Endodermal cell (in vitro differentiated cells): ENCODE results near the gene PIM1. TPM values are rescaled to one million over a fixed set of nuclear protein-coding genes. Genes with fewer than 3 reads are reported as not detected.

ENCODE experiments used
- DNase-seq: peaks from one replicate; pipeline ENCODE4 v3.0.0-alpha.2; 2017
- H3K27ac ChIP-seq: 2 replicates; pipeline ENCODE4 v1.5.1; 2013; ENCODE audit warnings: mild to moderate bottlenecking, low read depth, low read length, moderate library complexity
- H3K27me3 ChIP-seq: 2 replicates; pipeline ENCODE4 v1.6.1; 2013; ENCODE audit warnings: mild to moderate bottlenecking, low read length, moderate library complexity; ENCODE audit not compliant: insufficient read depth, control insufficient read depth, poor library complexity, severe bottlenecking
- H3K36me3 ChIP-seq: 2 replicates; pipeline ENCODE4 v1.7.0; 2013; ENCODE audit warnings: mild to moderate bottlenecking, low read length, moderate library complexity; ENCODE audit not compliant: control insufficient read depth, insufficient read depth
- H3K4me1 ChIP-seq: one replicate; pipeline ENCODE4 v1.7.0; 2013; ENCODE audit warnings: low read length; ENCODE audit not compliant: control insufficient read depth, insufficient read depth
- H3K4me3 ChIP-seq: 2 replicates; pipeline ENCODE4 v1.5.1; 2013; ENCODE audit warnings: mild to moderate bottlenecking, low read length, moderate library complexity
- H3K9ac ChIP-seq: 2 replicates; pipeline ENCODE4 v1.6.1; 2013; ENCODE audit warnings: mild to moderate bottlenecking, low read length, moderate library complexity; ENCODE audit not compliant: poor library complexity, severe bottlenecking; ENCODE audit errors: extremely low read depth
- H3K9me3 ChIP-seq: 2 replicates; pipeline ENCODE4 v1.6.1; 2013; ENCODE audit warnings: mild to moderate bottlenecking, low read length, moderate library complexity; ENCODE audit not compliant: control insufficient read depth
- H3K27ac Mint-ChIP-seq: 2 replicates; pipeline ENCODE4 v1.8.0; 2020; ENCODE audit warnings: mixed read lengths
- H3K27me3 Mint-ChIP-seq: 2 replicates; pipeline ENCODE4 v1.8.0; 2021; ENCODE audit warnings: mild to moderate bottlenecking, mixed read lengths; ENCODE audit not compliant: insufficient read depth
- H3K36me3 Mint-ChIP-seq: 2 replicates; pipeline ENCODE4 v1.8.0; 2020; ENCODE audit warnings: low read depth, mixed read lengths
- H3K4me1 Mint-ChIP-seq: 2 replicates; pipeline ENCODE4 v1.8.0; 2020; ENCODE audit warnings: mixed read lengths
- H3K4me3 Mint-ChIP-seq: 2 replicates; pipeline ENCODE4 v1.8.0; 2020; ENCODE audit warnings: mild to moderate bottlenecking, moderate library complexity, mixed read lengths
- H3K9me3 Mint-ChIP-seq: 2 replicates; pipeline ENCODE4 v1.8.0; 2020; ENCODE audit warnings: mild to moderate bottlenecking, mixed read lengths
- CTCF ChIP-seq: fragments of 200-600 bp; sonication (generic); conservative IDR thresholded peaks from 2 replicates; pipeline ENCODE4 v1.5.0; 2021; ENCODE audit warnings: antibody characterized with exemption, mild to moderate bottlenecking
- WGBS, 2 experiments: methylation state at CpG; one replicate each; pipeline versions ENCODE4 v1.1.5 to v1.1.7; 2013; ENCODE audit warnings: missing lambda C conversion rate in 2 of 2, mixed read lengths in 1 of 2; ENCODE audit not compliant: insufficient coverage in 1 of 2, insufficient read length in 1 of 2; 5-methylcytosine and 5-hydroxymethylcytosine counted together
- total RNA-seq, 2 donors: library from RNA; stranded (reverse); fragmentation: NEBNext Ultra II Directional in 1 of 2; extraction: Animal tissue kit (Norgen Biotek cat#: 25700) in 1 of 2; gene quantifications; 2 replicates in 1 of 2; 3 replicates in 1 of 2; pipeline ENCODE4 v1.2.1, GENCODE V29; 2021

PIM1 gene
- total RNA-seq, 2 donors from 2014 or later = 43.9 to 65.3 TPM

DNA sequence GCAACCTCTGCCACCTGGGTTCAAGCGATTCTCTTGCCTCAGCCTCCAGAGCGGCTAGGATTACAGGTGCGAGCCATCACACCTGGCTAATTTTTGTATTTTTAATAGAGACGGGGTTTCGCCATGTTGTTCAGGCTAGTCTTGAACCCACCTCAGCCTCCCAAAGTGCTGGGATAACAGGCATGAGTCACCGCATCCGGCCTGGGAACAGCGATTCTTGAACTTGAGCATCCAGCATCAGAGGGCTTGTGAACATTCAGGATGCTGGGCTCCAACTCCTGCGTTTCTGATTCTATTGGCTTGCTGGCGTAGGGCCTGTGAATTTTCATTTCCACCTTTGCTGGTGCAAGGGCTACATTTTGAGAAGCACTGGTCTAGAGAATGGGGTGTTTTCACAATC is 24.5 kb upstream of the PIM1 start:
- no peak overlapping the region for H3K27ac ChIP-seq
- H3K9me3 ChIP-seq = no peaks in the 10 kb centered on the region
- no peaks in the 10 kb centered on the region for H3K36me3 ChIP-seq
- Mint-ChIP-seq H3K27me3 (peaks cover 52% of the 10 kb centered on the region), H3K4me1 (peaks cover 33% of the 10 kb centered on the region), H3K9me3 (no peaks in the 10 kb centered on the region), H3K4me3 (no peak overlapping the region), H3K36me3 (no peaks in the 10 kb centered on the region), H3K27ac (no peak overlapping the region)
- WGBS, 2 experiments = 94 to 96% methylated on average over 9 to 10 of the region's 10 CpGs
- DNase-seq = no peak
- H3K4me1 ChIP-seq = peaks cover 11% of the 10 kb centered on the region
- H3K4me3 ChIP-seq = no peak overlapping the region
- TF ChIP-seq CTCF = no peak
- H3K27me3 ChIP-seq = peaks cover 8% of the 10 kb centered on the region
- no peak overlapping the region for H3K9ac ChIP-seq

GRCh38 chr6:37146735-37147157 is 23.2 kb upstream of the PIM1 start:
- Histone ChIP-seq H3K4me1 (peaks cover 4% of the 10 kb centered on the region), H3K4me3 (no peak overlapping the region), H3K36me3 (no peaks in the 10 kb centered on the region), H3K9me3 (no peaks in the 10 kb centered on the region), H3K9ac (no peak overlapping the region), H3K27ac (no peak overlapping the region), H3K27me3 (peaks cover 8% of the 10 kb centered on the region)
- WGBS, 2 experiments = 90 to 99% methylated on average over 4 to 7 of the region's 7 CpGs
- Mint-ChIP-seq H3K4me1 (peaks cover 25% of the 10 kb centered on the region), H3K36me3 (no peaks in the 10 kb centered on the region), H3K4me3 (no peak overlapping the region), H3K27ac (no peak overlapping the region), H3K9me3 (no peaks in the 10 kb centered on the region), H3K27me3 (peaks cover 56% of the 10 kb centered on the region)
- DNase-seq = no peak
- no peak for TF ChIP-seq CTCF

DNA sequence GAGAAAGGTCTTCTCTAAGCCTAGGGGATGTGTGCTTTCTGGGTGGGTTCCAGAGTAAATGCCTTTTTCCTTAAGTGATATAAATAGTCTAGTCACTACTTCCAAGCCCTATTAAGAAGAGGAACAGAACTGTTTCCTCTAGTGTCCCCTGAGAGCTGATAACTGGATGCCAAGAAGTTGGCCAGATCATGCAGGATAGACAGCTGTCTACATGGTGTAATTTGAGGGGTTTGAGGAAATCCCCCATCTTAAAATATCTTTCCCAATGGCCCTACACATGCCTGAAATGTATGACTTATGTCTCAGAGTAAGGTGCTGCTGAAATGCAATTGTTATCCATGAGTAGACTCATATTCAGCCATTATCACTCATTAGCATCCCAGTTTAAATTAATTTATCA is 20.2 kb upstream of the PIM1 start:
- Histone ChIP-seq H3K4me3 (no peak overlapping the region), H3K4me1 (no peaks in the 10 kb centered on the region), H3K9me3 (no peaks in the 10 kb centered on the region), H3K27me3 (peaks cover under 1% of the 10 kb centered on the region), H3K9ac (no peak overlapping the region), H3K36me3 (no peaks in the 10 kb centered on the region), H3K27ac (no peak overlapping the region)
- H3K4me3 Mint-ChIP-seq = no peak overlapping the region
- no peaks in the 10 kb centered on the region for H3K9me3 Mint-ChIP-seq
- no peaks in the 10 kb centered on the region for H3K36me3 Mint-ChIP-seq
- peaks cover 43% of the 10 kb centered on the region for H3K27me3 Mint-ChIP-seq
- TF ChIP-seq CTCF = no peak
- H3K4me1 Mint-ChIP-seq = peaks cover 10% of the 10 kb centered on the region
- H3K27ac Mint-ChIP-seq = no peak overlapping the region
- DNase-seq = no peak
